GM21529 (cell line): ENCODE measurements around the gene DEPDC5.
A peak's percentile ranks its signal among the peaks of the same experiment; 100 is the strongest.

ENCODE experiments used
- ATAC-seq: cut with Tn5 transposase; IDR thresholded peaks from one replicate; pipeline ENCODE4 v1.9.1; 2021; ENCODE audit not compliant: unreplicated experiment

The DEPDC5 gene

DNA sequence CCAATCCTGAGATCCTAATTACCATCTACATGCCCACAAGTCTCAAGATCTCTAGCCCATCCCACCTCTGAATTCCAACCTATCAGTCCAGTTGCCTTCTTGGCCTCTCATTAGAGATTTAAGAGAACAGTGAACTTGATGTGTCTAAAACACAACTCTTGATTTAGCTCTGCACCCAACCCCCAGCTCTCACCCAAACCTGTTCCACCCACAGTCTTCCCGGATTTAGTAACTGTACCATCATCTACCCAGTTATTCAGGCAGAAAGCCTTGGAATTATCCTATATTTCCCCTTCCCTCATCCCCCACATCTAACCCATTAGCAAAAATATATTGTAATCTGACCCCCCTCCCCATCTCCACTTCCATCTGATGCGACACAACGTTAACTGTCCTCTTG lies 166.5 kb downstream of the DEPDC5 start:
- ATAC-seq: no peak

DNA sequence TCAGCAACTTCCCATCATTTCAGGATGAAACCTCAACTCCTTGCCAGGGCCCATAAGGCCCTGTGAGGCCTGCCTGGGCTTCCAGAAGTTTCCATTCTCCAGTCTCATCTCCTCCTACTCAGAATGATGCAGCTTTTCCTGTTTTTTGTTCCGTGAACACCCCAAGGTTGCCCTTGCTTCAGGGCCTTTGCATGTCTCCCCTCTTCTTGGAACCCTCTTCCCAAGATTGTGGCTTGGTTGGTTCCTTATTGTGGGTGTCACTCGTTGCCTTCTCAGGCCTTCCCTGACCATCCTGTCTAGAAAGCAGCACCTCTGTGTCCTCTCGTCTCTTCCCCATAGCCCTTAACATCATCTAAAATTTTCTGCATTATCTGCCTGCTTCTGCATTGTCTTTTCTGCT lies 167.3 kb downstream of the DEPDC5 start:
- no peak for ATAC-seq

DNA sequence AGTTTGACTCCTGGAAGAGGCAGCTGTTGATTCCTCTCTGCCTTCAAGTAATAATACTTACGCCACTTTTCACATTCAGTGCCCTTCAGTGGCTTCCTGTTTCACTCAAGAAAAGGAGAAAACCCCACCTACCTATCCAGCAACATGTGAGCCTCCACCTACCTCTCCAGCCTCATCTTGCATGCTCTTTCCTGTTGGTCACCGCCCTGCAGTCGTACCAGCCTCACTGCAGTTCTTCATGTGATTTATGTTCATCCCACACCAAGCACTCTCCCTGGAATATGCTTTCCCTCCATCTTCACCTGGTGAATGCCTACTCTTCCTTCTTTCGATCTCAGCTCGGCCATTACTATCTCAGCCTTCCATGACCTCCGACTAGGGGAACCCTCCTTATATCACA lies 168.7 kb downstream of the DEPDC5 start:
- ATAC-seq: no peak

DNA sequence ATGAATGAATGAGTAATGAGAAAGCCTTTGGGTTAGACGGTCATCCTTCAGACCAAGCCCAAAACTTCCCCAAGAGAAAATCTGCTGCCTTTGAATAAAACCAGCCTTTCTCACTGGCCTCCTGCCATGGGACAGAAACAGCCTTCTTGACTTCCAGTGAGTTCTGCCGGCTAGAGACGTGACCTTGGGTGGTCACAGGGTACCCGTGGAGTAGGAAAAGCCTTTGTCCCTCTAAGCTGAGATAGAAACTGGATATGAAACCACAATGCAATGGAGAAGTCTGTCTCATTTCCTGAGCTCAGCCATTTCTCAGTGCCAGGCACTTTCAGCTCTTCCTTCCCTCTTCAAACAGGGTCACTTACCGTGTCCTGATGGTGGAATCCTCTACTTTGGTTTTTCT lies 169.3 kb downstream of the DEPDC5 start:
- ATAC-seq: no peak

DNA sequence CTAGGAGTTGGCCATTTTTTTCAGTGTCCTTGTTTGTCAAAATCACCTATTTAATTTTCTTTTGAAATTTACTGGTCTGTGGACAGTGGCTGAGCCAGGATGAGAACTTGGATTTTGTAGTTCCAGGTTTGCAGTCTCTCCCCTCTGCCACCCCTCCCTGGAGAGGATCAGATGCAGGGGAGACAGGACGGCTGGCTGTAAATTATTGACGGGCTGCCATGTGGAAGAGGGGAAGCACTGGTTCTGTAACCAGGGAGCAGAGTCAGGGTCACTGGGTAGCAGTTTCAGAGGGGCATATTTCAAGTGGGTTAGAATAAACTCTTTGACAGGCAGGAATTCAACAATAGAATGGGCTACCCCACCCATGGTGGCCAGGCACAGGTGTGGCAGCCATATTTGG lies 169.9 kb downstream of the DEPDC5 start:
- ATAC-seq: no peak

DNA sequence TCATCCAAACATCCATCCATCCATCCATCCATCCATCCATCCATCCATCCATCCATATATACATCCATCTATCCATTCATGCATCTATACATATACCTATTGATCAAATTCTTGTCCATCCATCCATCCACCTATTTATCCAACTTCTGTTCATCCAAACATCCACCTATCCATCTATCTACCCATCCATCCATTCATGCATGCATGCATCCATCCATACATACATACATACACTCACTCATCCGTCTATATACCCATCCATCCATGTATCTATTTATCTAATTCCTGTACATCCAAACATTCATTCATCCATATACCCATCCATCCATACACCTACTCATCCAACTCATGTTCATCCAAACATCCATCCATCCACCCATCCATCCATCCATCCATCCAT lies 171.2 kb downstream of the DEPDC5 start:
- ATAC-seq: no peak

DNA sequence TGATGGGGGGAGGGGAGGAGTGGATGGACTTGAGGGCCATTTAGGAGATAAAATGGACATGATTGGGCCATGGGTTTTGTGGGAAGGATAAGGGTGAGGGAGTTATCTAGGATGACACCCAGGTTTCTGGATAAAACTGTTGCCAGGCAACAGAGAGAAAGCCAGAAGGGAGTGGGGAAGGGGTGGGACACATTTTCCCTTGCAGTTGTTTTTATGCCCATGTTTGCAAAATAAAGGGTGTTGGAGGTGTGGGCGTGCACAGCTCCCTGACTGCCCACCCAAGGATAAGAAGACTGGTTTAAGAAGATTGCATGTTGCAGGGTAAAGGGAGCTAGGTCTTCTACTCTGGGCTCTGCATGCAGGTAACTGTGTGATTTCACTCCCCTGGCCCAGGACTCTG lies 172.2 kb downstream of the DEPDC5 start:
- no peak for ATAC-seq

DNA sequence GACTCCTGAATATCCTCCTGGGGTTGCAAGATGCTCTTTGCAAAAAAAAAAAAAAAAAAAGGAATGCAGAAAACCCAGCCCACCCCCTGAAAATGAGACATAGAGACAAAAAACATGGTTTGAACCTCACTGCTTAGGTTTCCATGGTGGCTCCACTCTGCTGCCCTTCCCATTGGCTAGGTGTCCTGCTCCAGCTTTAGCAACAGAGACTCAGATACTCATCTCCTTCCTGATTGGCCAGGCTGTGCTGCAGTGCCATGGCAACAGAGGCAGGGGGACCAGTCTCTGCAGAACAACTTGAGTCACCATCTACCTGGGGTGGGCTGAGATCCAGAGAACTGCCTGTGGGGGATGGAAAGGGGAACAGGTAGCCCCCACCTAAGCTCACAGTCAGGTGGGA lies 173.2 kb downstream of the DEPDC5 start:
- ATAC-seq: no peak

DNA sequence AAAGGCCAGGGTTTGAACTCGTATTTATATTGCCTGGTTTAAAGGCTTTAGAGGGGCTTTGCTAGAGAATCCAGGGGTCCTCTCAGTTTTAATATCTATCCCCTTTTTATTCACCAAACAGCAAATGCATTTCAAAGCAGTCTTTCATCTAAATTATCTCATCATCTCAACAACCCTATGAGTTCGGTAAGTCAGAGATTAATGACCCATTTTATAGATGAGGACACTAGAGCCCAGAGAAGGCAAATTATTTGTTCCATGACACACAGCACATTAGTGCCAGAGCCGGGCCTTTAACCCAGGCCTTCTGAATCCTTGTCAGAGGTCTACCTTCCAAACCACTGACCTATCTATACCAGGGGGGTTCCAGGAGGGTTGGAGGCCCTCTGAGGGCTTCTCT lies 173.7 kb downstream of the DEPDC5 start:
- ATAC-seq: no peak

DNA sequence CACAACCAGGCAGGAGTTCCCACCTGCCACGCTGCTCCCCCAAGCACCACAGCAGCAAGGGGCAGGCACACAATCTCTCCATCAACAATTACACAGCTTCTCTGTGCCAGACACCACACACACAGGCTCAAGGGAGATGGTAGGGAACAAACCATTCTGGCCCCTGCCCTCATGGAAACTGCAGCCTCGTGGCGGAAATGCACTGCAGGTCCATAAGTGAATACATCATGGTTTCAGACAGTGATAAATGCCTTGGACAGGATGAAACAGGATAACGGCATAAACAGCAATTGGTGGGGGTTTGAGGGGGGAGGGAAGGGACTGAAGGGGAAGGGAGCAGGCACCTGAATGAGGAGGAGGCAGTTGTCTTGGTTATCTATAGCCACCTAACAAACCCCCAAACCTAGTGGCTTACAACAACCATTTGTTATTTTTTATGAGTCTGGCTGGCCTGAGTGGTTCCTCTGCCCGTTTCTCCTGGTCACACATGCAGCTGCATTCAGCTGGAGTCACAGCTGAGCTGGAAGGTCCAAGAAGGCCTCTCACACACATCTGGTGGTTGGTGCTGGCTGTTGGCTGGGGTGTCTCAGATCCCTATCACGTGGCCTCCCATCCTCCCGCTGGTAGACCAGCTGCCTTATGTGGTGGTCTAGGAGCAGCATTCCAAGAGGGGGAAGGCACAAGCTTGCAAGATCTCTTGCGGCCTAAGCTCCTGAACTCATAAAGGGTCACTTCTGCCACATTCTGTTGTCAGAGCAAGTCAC lies 175.5 kb downstream of the DEPDC5 start:
- no peak for ATAC-seq

DNA sequence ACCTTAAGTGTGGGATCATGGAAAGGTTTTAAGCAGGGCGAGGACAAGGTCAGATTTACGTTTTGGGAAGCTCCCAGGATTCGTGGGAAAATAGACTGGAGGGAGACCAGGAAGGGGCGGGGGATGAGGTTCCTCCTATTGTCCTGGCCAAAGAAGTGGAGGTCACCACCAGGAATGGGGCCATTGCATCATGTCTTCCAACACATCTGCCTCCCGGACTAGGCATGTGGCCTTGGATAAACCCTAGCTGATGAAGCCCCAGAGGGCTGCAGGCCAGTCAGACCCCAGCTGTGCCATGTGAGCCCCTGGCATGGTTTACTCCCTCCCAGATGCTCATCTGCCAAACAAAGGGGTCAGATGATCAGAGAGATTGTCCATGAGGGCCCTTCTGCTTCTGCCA lies 179.0 kb downstream of the DEPDC5 start:
- ATAC-seq: no peak

DNA sequence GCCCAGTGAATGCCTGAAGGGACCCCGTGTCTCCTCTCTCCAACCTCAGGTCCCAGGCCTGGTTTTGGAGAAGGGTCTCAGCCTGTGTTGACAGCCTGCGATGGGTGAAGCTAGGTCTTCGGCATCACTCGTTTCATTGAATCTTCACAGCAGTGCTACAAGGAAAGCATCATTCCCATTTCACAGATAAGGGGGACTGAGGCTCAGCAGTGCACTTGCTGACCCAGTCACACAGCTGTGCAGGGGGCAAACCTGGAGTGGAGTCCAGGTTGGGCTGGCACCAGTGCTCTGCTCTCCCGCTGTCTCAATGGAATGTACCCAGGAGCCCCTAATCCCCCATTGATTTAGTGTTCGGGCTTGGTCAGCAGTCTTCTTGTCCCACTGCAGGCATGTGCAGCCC lies 179.6 kb downstream of the DEPDC5 start:
- ATAC-seq: no peak

DNA sequence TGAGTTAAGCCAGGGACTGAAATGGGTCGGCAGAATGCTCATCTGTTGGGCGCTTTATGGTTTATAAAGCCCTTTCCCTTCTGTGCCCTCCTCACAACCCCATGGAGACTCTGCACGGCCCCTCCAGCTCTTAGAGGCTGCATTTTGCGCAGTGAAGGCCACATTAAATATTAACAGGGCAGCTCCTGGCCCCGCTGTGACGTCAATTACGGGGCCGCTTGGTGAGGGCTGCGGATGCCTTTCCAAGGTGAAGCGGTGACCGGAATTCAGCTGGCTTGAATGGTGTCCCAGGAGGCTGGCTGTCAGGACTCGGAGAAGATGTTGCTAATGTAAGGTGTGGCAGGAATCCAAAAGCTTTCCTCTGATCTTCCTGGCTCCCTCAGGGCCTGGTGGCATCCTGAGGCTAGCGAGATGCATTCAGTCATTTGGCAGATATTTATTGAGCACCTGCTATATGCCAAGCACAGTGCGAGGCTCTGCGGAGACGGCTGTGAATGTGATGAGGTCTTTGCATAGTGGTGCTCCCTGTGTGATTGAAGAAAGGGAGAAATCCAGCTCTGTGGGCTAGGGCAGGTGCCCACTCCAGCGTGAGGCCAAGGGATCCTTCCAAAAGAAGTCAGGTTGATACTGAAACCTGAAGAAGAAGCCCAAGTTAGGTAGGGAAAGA lies 180.1 kb downstream of the DEPDC5 start:
- ATAC-seq: no peak

DNA sequence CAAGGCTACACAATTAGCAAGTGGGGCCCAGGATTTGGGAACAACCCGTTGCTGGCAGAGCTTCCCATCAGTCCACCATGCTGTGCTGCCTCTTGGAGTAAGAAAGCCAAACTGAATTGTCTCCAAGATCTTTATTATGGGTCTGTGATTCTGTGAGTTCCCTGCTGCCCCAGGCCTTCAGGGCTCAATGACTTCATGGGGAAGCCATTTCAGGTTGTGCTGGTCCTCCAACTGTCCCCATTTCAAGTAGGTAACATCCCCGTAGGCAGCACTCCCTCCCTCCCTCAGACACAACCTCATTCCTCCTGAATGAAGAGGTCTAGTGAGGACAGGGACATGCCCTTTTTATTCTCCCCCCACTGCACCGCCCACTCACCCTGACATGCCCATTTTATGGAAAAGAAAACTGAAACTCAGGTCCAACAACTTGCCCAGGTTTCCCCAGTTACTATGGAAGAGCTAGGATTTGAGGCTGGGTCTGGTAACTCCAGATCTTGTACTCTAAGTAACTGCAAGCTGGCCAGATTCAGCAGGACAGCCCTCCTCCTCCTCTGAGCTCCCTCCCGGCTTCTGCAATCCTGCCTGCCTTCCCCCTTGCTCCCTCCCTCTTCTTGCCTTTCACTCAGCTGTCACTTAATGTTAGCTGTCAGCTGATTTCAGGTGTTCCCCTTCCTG lies 182.3 kb downstream of the DEPDC5 start:
- no peak for ATAC-seq

DNA sequence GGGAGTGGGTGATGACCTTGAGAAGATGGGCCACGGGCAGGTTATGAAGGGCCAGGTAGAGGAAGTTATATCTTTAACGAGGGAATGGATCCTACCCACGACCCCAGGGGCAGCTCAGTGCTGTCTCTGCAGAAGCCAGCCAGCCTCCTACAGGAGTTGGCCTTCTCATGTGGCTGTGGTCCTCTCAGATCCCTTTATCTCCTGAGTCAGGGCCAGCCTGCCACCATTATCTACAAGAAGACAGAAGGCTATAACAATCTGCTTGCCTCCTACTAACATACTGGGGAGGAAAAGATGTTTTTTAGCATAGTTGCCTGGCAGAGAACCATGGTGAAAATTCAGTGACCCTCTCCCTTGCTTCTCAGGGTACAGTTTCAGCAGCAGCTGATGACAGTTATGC lies 183.5 kb downstream of the DEPDC5 start:
- no peak for ATAC-seq

DNA sequence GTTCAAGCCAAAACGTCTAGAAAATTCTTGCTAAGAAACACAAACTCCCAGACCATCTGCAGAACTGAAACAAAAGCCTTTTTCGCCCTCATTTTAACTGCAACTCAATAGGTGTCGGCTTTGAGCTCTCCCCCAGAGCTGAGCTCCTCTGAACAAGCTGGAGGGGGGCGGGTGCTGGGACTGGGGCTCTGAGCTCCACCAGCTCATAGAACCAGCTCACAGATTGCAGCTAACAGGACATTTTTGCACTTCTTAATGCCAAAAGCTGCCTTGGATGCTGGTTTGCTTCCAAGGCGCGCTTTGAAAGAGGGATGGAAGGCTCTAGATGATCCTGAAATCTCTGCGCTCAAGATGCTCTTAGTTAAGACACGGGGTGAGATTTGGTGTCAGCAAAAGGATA lies 184.5 kb downstream of the DEPDC5 start:
- no peak for ATAC-seq

DNA sequence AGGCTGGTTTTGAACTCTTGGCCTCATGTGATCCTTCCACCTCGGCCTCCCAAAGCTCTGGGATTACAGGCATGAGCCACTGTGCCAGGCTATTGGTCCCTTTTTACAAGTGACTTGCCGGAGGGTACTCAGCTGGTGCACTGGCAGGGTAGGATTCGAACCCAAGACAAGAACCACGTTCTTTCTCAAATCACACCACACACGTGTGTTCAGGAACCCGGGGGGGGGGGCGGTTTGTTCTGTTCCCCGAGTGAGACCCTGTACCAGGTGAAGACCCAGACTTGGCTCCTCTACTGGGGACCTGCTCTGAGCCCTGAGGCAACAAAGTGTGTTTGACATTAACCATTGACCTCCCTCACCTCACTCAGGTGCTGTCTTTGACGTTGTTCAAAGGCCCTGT lies 186.7 kb downstream of the DEPDC5 start:
- ATAC-seq: no peak

DNA sequence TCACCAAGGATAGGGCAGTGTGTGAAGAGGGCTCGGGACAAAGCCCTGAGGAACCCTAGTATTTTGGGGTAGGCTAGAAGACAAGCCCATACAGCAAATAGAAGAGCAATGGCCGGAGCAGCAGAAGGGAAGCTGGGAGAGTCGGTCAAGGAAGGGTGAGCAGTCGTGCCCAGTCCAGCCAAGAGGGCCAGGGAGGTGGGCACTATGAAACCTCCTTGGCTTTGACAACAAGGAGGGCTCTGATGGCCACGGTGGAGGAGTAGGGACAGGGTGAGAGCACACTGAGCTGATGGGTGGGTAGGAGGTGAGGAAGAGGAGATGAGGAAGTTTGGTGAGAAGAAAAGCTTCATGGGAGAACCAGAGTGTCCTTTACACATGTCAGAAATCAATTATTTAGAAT lies 188.3 kb downstream of the DEPDC5 start:
- ATAC-seq: no peak

DNA sequence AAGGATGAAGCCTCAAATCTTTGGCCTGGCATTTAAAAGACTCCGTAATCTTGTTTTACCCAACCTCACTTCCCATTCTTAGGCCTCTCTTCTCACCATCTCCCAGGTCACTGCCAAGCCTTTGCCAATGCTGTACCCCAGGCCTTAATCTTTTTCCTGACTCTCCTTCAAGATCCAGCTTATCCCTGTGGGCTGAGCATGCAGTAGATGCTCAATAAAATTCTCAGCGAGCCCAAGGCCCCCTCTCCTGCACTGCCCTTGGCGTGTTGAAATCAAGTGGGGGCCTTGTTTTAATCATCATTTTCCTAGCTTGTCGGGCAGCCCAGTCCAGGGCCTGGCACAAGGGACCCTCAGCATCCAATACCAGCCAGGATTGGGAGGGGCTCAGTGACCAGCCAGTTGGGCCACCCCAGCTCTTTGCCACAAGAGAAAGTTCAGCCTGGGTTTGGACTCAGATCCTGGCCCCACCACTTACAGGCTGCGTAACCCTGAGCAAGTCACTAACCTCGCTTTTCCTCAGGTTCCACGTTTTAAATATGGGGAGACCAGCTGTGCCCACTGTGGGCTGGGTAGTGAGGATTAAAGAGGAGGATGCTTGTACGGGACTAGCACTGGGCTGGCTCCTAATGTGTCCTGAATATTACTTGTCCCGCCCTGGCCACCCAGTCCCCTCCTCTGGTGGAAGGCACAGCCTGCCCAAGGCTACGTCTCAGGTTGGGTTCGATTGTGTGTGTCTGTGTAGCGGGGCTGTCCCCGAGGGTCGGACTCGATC lies 189.6 kb downstream of the DEPDC5 start:
- no peak for ATAC-seq

DNA sequence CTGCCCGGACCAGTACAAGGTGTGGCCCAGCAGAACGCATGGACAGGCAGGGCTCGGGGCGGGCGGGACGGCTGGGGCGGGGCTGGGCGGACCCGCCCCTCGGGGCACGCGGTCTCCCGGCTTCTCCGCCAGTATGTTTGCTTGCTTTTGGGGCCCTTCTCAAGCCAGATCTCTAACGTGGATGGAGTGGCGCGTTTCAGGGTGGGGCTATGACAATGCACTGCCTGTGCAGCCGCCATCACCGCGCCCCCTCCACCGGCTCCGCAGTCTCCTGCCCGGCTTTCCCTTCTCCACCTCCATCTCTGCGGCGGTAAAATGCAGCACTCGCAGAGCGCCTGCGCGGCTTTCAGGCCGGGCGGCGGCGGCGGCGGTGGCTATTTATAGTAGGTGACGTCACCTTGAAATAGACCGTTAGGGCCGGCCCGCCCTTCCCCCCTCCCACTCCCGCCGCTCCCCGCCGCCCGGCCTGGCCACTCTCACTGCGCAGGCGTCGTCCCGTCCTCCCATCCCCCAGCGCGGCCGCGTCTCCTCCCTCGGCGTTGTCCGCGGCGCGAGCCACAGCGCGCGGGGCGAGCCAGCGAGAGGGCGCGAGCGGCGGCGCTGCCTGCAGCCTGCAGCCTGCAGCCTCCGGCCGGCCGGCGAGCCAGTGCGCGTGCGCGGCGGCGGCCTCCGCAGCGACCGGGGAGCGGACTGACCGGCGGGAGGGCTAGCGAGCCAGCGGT lies 190.3 kb downstream of the DEPDC5 start, which contains the start of gene YWHAH:
Gene YWHAH, plus strand, starts transcription at position 558 of the 722 bp plus-strand sequence. CDS start 199 bp downstream, outside the sequence.
- peak; percentile 54 for ATAC-seq
